HepG2 (cell line): ENCODE results near the gene CHN2.

Experiments
- CTCF ChIP-seq: sonication (generic); formaldehyde crosslinking; IDR thresholded peaks from 2 replicates; pipeline ENCODE4 v1.5.0; 2020; ENCODE audit warnings: mild to moderate bottlenecking, missing genetic modification reagents, moderate library complexity
- SYNCRIP ChIP-seq: fragments of 200-400 bp; formaldehyde crosslinking; IDR thresholded peaks from 2 replicates; pipeline ENCODE4 v1.6.1; 2018; ENCODE audit warnings: mild to moderate bottlenecking, low read depth, low read length; ENCODE audit not compliant: insufficient read depth
- ZNF317 ChIP-seq: sonication (generic); formaldehyde crosslinking; IDR thresholded peaks from 2 replicates; pipeline ENCODE4 v1.5.0; 2020; ENCODE audit warnings: mild to moderate bottlenecking, missing genetic modification reagents

GRCh38 chr7:29414216-29414615 lies 219.6 kb downstream of the CHN2 start:
- no peak for TF ChIP-seq CTCF (CRISPR knock-in tag)
- TF ChIP-seq SYNCRIP = no peak
- no peak for TF ChIP-seq ZNF317
